ENCODE data around the gene ARL1. TPM values are rescaled to one million over a fixed set of nuclear protein-coding genes. Genes with fewer than 3 reads are reported as not detected.
"Not testable (repeated sequence)": the region's sequence is repeated elsewhere in the genome, so short reads cannot be mapped to it uniquely, and the experiment has no call there.

ARL1 gene
- total RNA-seq, 4 donors from 2014 or later, result 44.1 to 90.6 (median 46.1) TPM

DNA sequence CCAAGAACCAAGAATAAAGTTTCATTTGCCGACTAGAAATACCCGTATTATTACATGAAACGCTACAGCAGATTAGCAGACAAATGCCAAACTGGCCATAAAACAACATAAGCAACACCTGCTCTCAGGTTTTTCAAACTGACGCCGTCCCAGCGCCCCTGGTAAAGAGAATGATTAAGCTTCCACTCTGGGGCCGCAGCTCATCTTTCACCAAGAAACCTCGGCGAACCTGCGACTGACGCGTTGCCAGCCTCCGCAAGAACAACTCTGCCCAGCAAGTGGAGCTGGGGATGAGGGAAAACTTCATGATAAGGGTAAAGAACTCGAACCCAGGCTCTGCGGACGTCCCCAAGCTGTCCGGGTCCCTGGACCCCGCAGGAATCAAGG is 530 bp downstream of the ARL1 start:
- no peaks in the 10 kb centered on the region for H3K27me3 ChIP-seq
- H3K4me1 ChIP-seq, result peaks cover 33% of the 10 kb centered on the region
- TF ChIP-seq, protein P1, sequence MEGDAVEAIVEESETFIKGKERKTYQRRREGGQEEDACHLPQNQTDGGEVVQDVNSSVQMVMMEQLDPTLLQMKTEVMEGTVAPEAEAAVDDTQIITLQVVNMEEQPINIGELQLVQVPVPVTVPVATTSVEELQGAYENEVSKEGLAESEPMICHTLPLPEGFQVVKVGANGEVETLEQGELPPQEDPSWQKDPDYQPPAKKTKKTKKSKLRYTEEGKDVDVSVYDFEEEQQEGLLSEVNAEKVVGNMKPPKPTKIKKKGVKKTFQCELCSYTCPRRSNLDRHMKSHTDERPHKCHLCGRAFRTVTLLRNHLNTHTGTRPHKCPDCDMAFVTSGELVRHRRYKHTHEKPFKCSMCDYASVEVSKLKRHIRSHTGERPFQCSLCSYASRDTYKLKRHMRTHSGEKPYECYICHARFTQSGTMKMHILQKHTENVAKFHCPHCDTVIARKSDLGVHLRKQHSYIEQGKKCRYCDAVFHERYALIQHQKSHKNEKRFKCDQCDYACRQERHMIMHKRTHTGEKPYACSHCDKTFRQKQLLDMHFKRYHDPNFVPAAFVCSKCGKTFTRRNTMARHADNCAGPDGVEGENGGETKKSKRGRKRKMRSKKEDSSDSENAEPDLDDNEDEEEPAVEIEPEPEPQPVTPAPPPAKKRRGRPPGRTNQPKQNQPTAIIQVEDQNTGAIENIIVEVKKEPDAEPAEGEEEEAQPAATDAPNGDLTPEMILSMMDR (IDR thresholded peaks at IDR 0.05), result no peak
- no peak for TF ChIP-seq EP300 (IDR thresholded peaks at IDR 0.05)
- TF ChIP-seq POLR2AphosphoS5 (IDR thresholded peaks at IDR 0.05), result no peak
- no peak for TF ChIP-seq POLR2A (IDR thresholded peaks at IDR 0.05)
- WGBS, result 0% methylated on average over 13 of the region's 18 CpGs
- peak overlapping the region; percentile 68 for H3K4me3 ChIP-seq
- no peaks in the 10 kb centered on the region for H3K9me3 ChIP-seq
- H3K36me3 ChIP-seq, result no peaks in the 10 kb centered on the region
- peak overlapping the region; percentile 93 for H3K27ac ChIP-seq
- no peak for DNase-seq (ENCODE audit: low spot score in 2 of 2)

DNA sequence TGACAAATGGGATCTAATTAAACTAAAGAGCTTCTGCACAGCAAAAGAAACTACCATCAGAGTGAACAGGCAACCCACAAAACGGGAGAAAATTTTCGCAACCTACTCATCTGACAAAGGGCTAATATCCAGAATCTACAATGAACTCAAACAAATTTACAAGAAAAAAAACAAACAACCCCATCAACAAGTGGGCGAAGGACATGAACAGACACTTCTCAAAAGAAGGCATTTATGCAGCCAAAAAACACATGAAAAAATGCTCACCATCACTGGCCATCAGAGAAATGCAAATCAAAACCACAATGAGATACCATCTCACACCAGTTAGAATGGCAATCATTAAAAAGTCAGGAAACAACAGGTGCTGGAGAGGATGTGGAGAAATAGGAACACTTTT is 16.4 kb downstream of the ARL1 start:
- H3K27me3 ChIP-seq; DNase-seq (ENCODE audit: low spot score in 2 of 2); H3K9me3 ChIP-seq; H3K4me3 ChIP-seq; H3K27ac ChIP-seq; H3K4me1 ChIP-seq: not testable (repeated sequence)
- peaks cover 57% of the 10 kb centered on the region for H3K36me3 ChIP-seq
- WGBS, result 94% methylated on average over 3 of the region's 3 CpGs

DNA sequence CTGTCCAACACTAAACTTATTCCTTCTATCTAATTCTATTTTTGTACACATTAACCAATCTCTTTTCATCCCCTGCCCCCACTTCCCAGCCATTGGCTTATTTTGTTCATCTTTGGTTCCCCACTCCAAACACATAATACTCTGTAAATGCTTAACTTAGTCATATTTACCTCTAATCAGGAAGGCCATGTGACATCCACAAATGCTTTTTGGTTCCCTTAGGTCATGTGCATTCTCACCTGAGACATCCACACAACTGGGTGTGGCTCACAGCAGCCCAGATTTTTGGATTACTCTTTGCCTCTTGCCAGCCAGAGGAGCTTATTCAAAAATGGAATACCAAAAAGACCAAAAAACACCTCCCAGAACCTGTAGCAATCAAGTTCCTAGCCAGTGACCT is 28.4 kb downstream of the ARL1 start:
- Histone ChIP-seq H3K4me1 (no peaks in the 10 kb centered on the region), H3K9me3 (no peaks in the 10 kb centered on the region), H3K27ac (no peak overlapping the region), H3K36me3 (peaks cover 93% of the 10 kb centered on the region), H3K27me3 (no peaks in the 10 kb centered on the region), H3K4me3 (no peak overlapping the region)
- TF ChIP-seq, protein P1 (IDR thresholded peaks at IDR 0.05), result no peak
- TF ChIP-seq EP300 (IDR thresholded peaks at IDR 0.05), result no peak
- TF ChIP-seq POLR2A (IDR thresholded peaks at IDR 0.05), result no peak
- DNase-seq (ENCODE audit: low spot score in 2 of 2), result no peak

DNA sequence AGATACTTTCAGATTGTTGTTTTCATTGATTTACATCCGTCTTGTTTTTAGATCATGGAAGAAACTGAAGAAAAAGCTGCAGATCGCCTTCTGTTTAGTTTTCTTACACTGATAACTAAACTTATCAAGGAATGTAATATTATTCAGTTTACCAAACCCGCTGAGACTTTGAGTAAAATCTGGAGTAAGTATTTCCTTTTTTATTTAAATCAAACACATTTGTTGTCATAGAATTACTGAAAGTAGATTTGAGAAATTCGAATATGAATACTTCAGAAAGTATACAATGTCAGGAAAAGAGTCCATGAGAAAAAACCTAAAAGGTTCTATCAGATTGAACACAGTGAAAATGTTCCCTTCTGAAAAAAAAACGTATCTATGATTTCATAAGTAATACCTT is 32.0 kb downstream of the ARL1 start:
- no peak for DNase-seq (ENCODE audit: low spot score in 2 of 2)
- TF ChIP-seq POLR2AphosphoS5 (IDR thresholded peaks at IDR 0.05) (no peak), POLR2A (IDR thresholded peaks at IDR 0.05) (no peak), EP300 (IDR thresholded peaks at IDR 0.05) (no peak)
- TF ChIP-seq, protein P1 (IDR thresholded peaks at IDR 0.05), result no peak
- H3K4me1 ChIP-seq, result no peaks in the 10 kb centered on the region
- no peak overlapping the region for H3K27ac ChIP-seq
- H3K36me3 ChIP-seq, result peaks cover 88% of the 10 kb centered on the region
- H3K9me3 ChIP-seq, result no peaks in the 10 kb centered on the region
- H3K27me3 ChIP-seq, result no peaks in the 10 kb centered on the region
- 89% methylated on average over 5 of the region's 5 CpGs for WGBS
- H3K4me3 ChIP-seq, result no peak overlapping the region

DNA sequence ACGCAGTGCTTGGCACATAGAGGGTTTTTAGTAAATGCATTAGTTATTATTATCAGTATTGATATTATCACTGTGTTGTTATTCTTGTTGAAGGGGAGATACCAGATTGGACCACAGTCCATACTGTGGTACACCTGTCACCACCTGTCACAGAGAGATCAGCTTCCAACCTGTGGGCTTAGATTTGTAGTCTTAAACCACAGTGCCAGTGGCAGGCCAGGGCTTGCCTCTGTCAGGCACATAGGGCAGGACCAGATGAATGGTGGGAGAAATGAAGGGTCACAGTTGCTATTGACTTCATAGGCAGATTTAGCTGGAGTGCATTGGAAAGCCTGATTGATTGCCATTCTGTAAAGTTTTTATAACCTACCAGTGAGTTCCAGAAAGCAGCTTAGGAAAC is 35.1 kb downstream of the ARL1 start:
- 91% methylated on average over 1 of the region's 1 CpG for WGBS
- H3K4me3 ChIP-seq, result no peak overlapping the region
- no peak for TF ChIP-seq POLR2A (IDR thresholded peaks at IDR 0.05)
- TF ChIP-seq POLR2AphosphoS5 (IDR thresholded peaks at IDR 0.05), result no peak
- no peak for TF ChIP-seq EP300 (IDR thresholded peaks at IDR 0.05)
- TF ChIP-seq, protein P1 (IDR thresholded peaks at IDR 0.05), result no peak
- no peak for DNase-seq (ENCODE audit: low spot score in 2 of 2)
- H3K36me3 ChIP-seq, result peaks cover 93% of the 10 kb centered on the region
- H3K9me3 ChIP-seq, result no peaks in the 10 kb centered on the region
- no peaks in the 10 kb centered on the region for H3K27me3 ChIP-seq
- no peaks in the 10 kb centered on the region for H3K4me1 ChIP-seq
- no peak overlapping the region for H3K27ac ChIP-seq

DNA sequence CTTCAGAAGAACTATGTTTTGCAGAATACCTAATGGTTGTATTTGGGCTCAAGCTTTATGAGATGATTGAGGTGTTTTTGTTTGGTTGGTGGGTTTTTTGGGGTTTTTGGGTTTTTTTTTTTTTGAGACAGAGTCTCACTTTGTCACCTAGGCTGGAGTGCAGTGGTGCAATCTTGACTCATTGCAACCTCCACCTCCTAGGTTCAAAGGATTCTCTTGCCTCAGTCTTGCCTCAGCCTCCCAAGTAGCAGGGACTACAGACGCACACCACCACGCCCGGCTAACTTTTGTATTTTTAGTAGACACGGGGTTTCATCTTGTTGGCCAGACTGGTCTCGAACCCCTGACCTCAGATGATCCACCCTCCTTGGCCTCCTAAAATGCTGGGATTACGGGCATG is 39.6 kb downstream of the ARL1 start:
- DNase-seq (ENCODE audit: low spot score in 2 of 2), result no peak
- H3K4me3 ChIP-seq, result no peak overlapping the region
- no peaks in the 10 kb centered on the region for H3K27me3 ChIP-seq
- TF ChIP-seq EP300 (IDR thresholded peaks at IDR 0.05) (no peak), POLR2A (IDR thresholded peaks at IDR 0.05) (no peak), POLR2AphosphoS5 (IDR thresholded peaks at IDR 0.05) (no peak)
- TF ChIP-seq, protein P1 (IDR thresholded peaks at IDR 0.05), result no peak
- H3K9me3 ChIP-seq, result no peaks in the 10 kb centered on the region
- no peaks in the 10 kb centered on the region for H3K4me1 ChIP-seq
- 95% methylated on average over 6 of the region's 6 CpGs for WGBS
- H3K36me3 ChIP-seq, result peaks cover 97% of the 10 kb centered on the region
- no peak overlapping the region for H3K27ac ChIP-seq
